ENCODE results near the gene HNRNPU.

The HNRNPU gene

DNA sequence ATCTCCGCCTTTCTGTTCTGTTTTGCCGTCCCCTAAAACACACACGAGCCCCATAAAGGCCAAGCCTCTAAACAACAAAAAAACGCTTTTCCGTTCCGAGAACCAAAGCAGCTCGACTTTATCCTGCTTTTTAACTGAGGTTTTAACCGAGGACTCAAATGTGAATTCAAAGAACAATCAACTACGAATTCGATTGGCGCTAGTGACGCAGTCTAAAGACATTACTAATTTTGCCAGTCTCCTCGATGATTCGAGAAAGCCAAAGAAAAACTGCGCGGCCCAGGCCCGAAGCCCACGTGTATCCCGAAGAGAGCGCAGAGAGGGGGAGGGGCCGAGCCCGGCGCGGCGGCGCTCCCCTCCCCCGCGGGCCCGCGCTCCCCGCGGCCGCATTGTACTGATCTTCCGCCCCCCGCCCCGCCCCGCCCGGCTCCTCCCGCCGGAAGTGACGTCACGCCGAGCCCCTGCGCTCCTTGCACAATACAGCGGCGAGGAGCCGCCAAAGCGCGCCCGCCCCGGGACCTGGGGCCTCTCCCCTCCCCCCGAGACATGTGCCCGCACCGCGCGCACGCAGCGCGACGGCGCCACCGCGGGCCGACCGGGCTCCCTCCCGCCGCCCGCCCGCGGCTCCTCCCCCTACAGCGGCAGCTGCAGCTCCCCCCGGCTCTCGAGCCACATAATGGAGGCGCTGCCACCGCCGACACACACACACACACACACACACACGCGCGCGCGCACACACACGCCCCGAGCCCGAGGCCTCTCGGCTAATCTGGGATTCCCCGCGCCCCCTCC, 1.4 kb downstream of the HNRNPU start:
- DNase-seq, result peak; percentile 88

DNA sequence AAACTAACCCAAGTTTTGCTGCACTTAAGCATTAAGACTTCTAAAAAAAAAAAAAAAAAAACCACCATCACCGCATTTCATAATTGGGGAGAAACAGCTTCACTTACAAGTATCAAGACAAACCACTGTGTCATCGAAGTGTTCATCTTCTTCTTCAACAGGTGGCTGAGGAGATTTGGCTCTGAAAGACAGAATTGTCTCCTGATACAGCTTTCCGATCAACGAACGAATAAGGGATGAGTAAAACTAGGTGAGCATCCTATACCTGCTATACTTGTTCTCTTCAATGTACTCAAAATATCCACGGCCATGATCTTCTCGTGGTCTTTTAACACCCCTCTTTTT, 2.0 kb downstream of the HNRNPU start:
- no peak for DNase-seq

DNA sequence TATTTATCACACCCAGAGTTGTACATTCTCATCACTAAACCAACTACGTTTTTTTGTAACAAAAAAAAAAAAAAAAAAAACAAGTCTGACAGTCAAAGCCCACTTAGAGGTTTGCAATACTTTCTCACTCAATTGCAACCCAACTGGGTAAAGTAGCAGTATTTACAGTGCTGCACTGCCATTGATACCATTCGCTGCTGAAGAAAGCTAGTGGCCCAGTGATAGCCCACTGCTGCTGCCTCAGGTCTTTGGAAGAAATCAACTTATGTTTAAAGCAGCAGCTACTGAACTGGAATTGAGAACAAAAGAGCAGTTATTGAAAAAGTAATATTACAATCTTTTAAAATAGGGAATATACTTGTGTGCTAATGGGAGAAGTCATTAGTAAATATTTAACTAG, 2.7 kb downstream of the HNRNPU start:
- DNase-seq, result no peak

- no peak for DNase-seq
These were observed 3.3 kb downstream of the HNRNPU start for GRCh38 chr1:244860914-244861610.

DNA sequence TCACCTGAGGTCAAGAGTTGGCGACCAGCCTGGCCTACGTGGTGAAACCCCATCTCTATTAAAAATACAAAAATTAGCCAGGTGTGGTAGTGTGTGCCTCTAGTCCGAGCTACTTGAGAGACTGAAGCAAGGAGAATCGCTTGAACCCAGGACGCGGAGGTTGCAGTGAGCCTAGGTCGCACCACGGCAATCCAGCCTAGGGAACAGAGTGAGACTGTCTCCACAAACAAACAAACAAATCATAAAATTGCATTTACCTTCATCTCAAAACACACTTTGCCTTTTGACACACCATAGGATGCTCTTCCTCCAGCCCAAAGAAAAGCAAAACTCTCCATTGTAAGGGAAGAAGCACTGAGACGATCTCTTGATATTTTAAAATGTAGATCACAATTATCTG, 4.3 kb downstream of the HNRNPU start:
- DNase-seq, result no peak

- no peak for DNase-seq
These were observed 6.0 kb downstream of the HNRNPU start for GRCh38 chr1:244858357-244858756.

GRCh38 chr1:244857761-244858160, 6.6 kb downstream of the HNRNPU start:
- no peak for DNase-seq

DNA sequence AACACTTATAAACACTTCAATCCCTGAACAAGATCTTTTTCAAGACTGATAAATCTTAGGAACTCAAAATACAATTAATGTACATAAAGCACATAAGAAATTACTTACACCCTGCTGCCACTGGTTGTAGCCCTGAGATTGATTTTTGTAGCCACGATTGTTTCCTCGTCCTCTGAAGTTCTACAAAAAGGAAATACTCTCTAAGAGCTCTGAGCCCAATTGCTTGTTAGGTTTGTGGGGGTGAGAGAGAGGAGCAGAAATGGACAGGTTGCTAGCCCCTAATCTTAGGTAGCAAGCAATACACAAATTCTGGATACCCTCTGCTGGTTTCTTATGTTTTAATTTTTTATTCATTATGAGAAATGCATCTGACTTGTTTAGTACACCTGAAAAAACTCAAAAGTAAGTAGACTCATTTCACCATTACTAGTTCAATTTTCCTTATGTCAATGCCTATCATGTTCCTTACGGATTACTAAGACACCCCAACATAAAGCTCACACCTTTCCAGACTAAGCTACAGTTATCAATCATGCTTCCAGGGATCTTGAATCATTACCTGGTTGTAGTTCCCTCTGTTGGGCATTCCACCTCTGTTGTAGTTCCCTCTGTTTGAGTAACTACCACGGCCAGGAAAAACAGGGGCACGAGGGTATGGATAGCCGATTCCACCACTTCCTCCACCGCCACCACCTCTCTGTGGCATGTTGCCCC, 9.3 kb downstream of the HNRNPU start:
- DNase-seq, result no peak

DNA sequence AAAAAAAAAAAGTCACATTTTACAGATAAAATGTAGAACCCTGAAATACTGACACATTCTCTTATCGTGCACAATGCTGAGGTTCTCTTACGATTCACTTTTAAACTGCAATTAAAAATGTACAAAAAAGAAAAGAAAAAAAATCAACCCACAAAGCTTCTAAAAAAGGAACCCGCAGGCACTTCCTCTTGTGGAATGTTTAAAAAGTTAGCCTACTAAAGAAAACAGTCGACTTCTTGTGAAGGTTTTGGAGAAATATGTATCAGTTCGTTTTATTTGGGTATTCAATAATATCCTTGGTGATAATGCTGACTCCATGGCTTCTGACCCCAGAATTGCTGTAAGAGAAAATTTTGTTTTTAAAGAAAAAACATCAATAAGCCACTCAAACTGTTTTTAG, 10.2 kb downstream of the HNRNPU start:
- no peak for DNase-seq

DNA sequence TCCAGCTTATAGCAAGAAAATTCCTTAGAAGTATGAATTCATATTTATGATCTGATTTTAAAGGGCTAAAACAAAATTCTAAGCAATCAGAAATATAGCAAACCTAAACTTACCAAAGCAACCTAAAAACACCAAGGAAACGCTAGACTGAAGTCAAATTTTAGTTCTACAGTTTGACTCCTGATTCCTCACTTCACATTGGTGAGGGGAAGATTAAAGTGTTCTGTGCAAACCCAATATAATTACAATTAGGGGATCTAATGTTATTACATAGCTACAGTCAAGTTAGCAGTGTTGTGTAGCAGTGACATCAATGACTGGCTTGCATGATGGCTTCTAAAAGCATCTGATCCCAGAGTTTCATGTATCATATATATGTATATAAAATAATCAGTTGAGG, 11.6 kb downstream of the HNRNPU start:
- DNase-seq, result no peak

DNA sequence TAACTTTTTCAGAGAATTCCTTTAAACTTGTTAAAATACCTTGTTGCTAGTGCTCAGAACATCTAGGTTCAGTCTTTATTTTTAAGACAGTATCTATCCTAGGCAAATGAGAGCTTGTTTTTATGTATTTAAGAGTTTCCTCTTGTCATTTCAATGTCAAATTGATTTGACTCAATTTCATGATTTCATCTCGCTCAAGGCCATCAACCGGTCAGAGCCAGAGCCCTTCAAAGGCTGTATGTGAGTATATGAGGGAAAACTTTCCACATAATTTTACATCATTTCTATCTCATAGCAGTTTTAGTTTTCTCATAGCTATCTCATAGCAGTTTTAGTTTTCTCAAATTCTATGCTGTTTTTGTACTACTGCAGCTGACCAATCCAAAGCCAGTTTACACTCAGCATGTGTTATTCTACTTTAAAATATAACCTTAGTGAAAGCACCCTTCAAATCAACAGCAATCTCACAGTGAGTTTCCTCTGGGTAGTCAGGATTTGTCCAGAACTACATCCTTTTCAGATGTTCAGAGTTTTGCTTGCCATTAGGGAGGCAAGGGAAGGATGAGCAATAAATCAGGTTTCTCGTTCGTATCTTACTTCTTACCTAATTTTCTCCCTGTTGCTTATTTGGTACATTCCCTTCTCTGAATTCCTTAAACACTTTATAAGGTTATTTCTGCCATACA, 12.7 kb downstream of the HNRNPU start:
- no peak for DNase-seq

GRCh38 chr1:244850896-244851295, 13.4 kb downstream of the HNRNPU start:
- no peak for DNase-seq

GRCh38 chr1:244850099-244850852, 14.1 kb downstream of the HNRNPU start:
- DNase-seq, result no peak

DNA sequence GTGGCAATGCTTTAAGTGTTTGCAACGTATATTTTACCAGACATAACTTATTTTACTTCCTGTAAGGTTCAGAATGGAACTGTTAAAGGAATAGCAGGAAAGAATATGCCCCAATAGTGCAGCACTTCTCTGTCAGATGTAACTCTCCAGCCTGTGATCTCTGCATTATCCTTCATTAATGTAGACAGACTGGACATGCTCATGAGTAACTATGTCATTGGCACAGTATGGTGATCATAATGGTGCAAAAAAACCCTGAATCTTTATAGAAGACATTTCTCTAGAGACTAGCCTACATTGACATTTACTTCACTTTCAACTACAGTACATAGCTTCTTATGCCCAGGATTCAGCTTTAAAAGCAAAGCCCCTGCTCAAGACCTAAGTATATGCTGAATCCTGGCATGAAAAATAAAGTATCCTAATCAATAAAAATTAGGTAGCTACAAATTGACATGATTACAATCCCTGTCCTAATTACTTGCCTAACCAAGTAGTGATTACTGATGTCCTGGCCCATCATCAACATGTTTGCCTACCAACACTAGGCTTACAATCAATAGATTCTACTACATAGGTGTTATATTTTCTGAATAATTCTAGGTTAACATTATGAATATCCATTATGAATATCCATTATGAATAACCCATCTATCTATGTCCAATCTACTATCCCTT, 15.0 kb downstream of the HNRNPU start:
- DNase-seq, result no peak

DNA sequence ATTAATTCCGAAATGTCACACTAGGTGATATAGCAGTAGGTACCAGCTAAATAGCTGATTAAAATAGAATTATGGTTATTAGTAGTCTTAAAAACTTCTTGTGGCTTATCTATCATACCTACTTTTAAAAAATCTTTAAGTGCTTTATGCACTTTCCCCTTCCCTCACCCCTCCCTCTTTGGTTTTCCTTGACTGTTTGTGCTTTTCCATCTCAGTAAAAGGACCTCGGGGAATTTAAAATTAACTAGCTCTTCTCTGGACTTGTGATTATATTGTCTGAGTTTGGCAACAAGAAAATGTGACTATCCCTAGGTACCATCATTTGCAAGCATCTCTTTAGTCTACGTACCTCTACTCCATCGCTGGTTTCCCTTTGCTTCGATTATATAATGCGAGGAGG, 17.7 kb downstream of the HNRNPU start:
- no peak for DNase-seq

GRCh38 chr1:244844155-244845121, 19.9 kb downstream of the HNRNPU start:
- DNase-seq, result no peak

DNA sequence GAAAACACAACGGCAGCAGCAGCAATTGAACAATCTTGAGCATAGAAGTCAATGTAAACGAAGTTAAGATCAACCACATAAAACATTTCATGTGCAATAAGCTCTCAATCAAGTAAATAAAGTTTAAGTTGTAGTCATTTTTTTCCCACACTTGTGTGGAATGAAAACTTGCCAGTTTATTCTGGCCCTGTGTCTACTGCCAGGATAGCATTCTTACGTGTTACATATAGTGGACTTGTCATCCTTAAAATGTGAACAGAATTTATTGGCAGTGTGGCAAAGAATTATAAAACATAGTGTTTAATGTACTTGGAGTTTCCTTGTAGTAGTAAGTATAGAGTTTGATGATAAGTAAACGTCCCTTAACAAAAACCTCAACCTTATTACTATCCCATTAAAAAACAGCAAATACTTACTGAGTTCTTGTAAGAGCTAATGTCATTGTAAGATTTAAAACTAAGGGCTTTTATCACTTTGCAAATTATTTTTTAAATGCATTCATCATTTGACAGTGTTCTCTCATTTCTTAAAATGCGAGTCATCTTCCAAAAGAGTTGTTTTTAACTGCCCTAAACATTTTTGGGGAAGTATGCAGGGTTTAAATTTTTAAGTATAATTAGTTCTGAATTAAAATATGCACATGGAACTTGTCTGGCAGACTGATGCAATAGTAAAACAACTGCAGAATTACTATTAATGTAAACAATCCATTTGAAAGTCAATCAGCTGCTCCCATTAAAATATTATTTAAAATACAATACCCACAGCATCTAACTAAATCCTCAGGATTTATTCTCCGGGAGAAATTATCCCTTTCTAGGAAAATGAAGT, 21.0 kb downstream of the HNRNPU start:
- no peak for DNase-seq

DNA sequence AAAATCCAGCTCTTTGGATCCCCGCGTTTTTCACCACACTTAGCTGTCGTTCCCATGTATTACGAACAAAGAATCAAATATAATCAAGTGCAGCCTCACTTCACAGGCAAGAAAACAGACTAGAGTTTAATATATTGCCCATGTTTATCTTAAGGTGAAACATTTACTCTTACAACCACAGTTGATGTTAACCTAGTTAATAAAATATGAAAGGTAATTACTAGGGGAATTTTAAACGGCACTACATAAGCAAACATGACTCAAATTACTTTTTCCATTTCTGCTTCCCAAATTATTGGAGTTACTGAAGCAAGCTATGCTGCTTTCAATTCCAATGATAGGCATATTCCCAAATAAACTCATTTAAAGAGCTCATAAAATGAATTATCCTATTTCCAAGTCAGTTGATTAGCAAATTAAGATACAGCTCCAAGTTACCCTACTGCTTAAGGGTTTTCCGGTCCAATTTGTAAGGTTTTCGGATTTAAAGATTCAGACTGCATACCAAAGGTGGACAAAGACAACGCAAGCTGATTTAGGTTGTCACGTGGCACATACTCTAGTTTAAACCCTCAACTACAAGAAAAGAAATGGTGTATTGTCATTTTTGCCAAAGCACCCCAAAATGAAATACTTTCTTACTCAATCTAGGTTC, 22.9 kb downstream of the HNRNPU start:
- no peak for DNase-seq

DNA sequence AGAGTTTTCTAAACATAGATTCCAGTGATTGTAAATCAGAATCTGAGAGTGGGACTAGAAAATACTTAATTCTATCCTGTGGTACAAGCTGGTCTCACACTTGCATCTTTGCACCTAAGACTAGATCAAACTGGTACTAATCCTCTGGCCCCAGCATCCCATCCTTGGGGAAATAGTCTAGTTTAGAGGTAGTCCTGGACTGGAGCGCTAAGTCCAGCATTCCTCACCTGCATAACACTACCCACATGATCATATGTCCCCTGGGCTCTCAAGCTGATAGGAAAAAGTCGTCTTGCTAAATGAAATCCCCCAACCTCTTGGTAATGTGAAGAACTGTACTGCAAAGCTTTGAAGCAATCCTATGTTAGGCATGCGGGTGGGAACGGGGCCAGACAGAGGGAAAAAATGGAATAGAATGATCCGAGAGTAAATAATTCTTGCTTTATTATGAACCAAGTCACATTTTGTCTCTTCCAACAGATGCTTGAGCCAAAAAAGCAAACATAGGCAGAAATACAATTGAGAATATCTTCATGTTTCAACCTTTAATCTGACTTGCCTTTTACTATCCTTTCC, 24.0 kb downstream of the HNRNPU start:
- DNase-seq, result no peak
